Measurements from ENCODE around the gene SCAMP4. TPM values are rescaled to one million over a fixed set of nuclear protein-coding genes. Genes with fewer than 3 reads are reported as not detected.
"Not testable (repeated sequence)": the region's sequence is repeated elsewhere in the genome, so short reads cannot be mapped to it uniquely, and the experiment has no call there.

Gene SCAMP4
- total RNA-seq, 1 donor, result 49.2 TPM

DNA sequence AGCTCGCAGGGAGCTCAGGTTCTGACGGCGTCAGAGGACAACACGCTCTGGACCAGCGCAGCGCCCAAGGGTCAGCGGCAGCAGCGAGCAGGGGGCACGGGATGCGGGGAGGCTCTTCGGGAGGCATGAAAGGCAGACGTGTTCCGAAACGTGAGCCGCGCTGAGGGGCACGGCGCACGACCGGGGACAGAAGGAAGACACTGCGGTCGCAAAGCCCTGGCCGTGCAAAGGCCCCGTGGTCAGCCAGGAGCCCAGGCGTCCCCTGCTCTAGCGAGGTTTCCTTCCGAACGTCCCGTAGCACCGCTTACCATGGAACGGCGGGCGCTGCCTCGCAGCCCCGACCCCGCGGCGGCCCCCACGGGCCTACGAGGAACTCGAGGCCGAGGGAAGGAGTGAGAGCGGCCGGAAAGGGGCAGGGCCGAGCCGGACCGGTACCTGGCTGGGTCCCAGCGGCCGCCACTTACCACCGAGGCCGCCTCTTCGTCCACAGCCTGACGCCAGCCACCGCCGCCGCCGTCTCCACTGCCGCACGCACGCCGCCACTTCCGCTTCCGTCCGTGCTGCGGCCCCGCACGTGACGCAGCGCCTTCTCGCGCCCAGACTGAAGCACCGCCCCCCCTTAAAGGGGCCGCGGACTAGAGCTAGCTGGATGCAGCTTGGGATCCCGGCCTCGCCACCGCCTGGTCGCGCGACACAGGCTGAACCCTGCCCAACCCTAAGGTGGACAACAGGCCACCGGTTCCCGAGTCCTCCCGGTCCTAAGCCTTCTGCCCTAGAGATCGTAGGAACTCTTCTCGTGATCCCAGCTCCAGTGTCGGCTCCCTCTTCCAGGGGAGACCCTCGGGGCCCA is 29.3 kb upstream of the SCAMP4 start:
- DNase-seq (ENCODE audit: low read depth), result peak; percentile 89
- TF ChIP-seq, protein P1, sequence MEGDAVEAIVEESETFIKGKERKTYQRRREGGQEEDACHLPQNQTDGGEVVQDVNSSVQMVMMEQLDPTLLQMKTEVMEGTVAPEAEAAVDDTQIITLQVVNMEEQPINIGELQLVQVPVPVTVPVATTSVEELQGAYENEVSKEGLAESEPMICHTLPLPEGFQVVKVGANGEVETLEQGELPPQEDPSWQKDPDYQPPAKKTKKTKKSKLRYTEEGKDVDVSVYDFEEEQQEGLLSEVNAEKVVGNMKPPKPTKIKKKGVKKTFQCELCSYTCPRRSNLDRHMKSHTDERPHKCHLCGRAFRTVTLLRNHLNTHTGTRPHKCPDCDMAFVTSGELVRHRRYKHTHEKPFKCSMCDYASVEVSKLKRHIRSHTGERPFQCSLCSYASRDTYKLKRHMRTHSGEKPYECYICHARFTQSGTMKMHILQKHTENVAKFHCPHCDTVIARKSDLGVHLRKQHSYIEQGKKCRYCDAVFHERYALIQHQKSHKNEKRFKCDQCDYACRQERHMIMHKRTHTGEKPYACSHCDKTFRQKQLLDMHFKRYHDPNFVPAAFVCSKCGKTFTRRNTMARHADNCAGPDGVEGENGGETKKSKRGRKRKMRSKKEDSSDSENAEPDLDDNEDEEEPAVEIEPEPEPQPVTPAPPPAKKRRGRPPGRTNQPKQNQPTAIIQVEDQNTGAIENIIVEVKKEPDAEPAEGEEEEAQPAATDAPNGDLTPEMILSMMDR (IDR thresholded peaks at IDR 0.05; ENCODE audit: insufficient read depth, low read depth, low read length), result peak; percentile 5
- peak overlapping the region; percentile 85 for H3K4me3 ChIP-seq (ENCODE audit: low read depth, low read length)

DNA sequence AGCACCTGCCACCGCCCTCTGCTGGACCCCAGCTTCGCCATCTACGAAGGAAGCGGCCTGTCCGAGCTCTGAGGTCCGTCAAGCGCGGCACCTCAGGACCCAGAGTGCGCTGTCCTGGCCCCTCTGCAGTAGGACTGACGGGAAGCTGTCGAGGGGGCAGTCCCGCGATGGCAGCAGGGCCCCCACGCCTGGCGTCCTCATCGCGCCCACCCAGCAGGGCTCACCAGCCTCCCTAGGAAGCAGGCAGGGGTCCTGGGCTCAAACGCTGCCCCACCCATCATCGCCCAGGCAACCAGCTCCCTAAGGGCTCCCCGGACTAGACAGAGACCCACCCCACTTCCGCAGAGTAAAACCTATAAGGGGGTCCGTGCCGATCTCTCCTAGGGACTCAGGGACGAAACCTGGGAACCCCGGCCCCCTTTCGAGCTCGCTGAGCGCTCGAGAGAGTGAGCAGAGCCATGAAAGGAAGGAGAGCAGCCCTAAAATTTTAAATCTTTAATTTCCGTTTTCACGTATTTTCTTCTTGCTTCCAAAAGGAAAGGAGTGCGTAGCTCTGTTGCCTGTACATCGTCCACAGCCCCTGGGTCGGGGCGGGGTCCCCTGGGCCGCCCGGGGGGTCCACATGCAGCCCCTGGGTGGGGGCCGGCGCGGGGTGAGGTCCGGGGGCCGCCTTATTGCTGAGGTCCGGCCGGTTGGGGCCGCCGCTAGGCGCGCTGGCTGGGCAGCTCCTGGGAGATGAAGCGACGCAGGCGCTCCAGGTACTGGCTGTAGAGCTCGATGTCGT is 28.5 kb upstream of the SCAMP4 start:
- H3K4me3 ChIP-seq (ENCODE audit: low read depth, low read length), result peak overlapping the region; percentile 85
- DNase-seq (ENCODE audit: low read depth), result not testable (repeated sequence)

DNA sequence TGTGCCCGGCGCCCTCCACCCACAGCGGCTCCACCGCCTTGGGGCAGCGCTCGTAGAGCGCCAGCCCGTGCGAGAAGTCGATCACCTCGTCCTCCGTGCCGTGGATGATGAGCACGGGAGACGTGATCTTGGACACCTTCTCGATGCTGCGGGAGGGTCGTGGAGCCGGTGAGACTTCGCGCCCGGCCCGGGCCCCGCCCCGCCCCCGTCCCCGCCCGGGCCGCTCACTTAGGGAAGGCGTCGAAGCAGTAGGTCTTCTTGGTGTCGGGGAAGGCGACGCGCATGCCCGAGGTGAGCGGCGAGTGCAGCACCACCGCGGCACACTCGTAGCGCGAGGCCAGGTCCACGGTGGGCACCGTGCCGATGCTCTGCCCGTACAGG is 27.9 kb upstream of the SCAMP4 start:
- H3K4me3 ChIP-seq (ENCODE audit: low read depth, low read length); DNase-seq (ENCODE audit: low read depth): not testable (repeated sequence)

DNA sequence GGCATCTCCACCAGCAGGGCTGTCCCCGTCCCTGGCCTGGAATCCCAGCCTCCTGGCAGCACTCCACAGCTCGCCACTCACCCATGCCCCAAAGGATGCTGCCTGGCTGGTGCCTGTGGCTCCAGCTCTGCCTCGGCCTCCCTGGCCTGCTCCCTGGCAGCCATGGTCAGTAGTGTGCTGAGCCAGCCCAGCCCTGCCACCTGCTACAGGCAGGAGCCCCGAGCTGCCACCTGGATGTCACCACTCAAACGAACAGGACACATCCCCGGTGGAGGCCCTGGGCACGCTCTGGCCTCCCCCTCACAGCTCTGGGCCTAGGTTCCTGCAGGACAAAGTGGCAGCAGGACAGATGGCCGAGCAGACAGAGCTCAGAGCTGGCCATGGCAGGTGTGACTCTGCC is 26.6 kb upstream of the SCAMP4 start:
- DNase-seq (ENCODE audit: low read depth); H3K4me3 ChIP-seq (ENCODE audit: low read depth, low read length): not testable (repeated sequence)

DNA sequence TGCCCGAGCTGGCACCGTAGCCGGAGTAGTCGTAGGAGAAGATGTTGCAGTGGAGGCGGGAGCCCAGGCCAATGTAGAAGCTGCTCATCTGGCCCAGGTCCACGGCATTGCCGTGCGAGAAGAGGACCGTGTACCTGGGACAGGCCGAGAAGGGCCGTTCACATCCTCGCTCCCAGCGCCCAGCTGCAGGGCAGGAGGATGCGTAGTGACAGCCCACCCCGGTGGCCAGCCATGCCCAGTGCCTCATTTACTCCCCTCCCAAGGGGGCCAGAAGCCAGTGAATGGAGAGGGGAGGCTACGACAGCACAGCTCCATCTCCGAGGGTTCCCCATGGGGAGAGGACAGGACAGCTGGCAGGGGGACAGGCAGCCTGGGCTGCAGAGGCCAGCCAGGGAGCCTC is 25.2 kb upstream of the SCAMP4 start:
- not testable (repeated sequence) for DNase-seq (ENCODE audit: low read depth); H3K4me3 ChIP-seq (ENCODE audit: low read depth, low read length)

GRCh38 chr19:1880611-1881392 is 24.4 kb upstream of the SCAMP4 start:
- no peak for DNase-seq (ENCODE audit: low read depth)
- no peak overlapping the region for H3K4me3 ChIP-seq (ENCODE audit: low read depth, low read length)
- TF ChIP-seq, protein P1 (IDR thresholded peaks at IDR 0.05; ENCODE audit: insufficient read depth, low read depth, low read length), result no peak

DNA sequence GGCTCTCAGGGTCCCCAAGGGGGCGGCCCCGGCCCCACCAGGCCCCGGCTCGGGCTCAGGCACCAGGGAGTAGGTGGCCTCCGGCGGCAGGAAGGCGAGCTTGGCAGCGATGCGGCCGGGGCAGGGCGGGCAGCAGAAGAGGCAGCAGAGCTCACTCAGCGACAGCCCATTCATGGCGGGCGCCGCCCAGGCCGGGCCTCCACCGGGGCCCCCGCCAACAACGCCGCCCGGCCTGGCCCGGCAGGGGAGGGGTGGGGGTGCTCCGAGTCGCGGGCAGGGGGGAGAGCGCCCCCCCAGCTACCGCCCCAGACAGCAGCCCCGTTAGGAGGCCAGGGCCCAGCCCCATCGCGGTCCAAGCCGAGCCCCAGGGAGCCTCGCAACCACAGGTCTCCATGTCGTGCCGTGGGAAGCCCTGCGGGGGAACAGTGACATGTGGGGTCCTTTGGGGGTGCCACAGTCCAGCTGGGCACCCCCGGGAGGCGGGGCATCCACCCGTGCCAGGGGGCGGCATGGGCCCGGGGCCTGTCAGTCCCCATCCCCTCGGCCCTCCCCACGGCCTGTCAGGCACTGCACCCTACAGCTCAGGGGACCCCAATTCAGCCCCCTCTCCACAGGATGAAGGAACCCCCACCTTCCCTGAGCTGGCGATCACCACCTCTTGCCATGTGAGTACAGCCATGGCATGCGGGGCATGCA is 23.7 kb upstream of the SCAMP4 start:
- not testable (repeated sequence) for DNase-seq (ENCODE audit: low read depth); H3K4me3 ChIP-seq (ENCODE audit: low read depth, low read length)

- TF ChIP-seq, protein P1 (IDR thresholded peaks at IDR 0.05; ENCODE audit: insufficient read depth, low read depth, low read length), result no peak
- no peak for DNase-seq (ENCODE audit: low read depth)
- no peak overlapping the region for H3K4me3 ChIP-seq (ENCODE audit: low read depth, low read length)
Observed at GRCh38 chr19:1882089-1882785, 23.0 kb upstream of the SCAMP4 start.

All from fibroblast of villous mesenchyme (primary cell).